ENCODE results near the gene FZD7. TPM values are rescaled to one million over a fixed set of nuclear protein-coding genes. Genes with fewer than 3 reads are reported as not detected.
A peak's percentile ranks its signal among the peaks of the same experiment; 100 is the strongest.

Gene FZD7
- total RNA-seq, 1 experiment from 2014 or later: 17.5 TPM

GRCh38 chr2:202054679-202055078 lies 21.0 kb downstream of the FZD7 start:
- DNase-seq (ENCODE audit: low spot score): no peak
- in situ Hi-C loops (cut with HindIII; ENCODE audit: low sequenced_read_pairs): no loop called here

- in situ Hi-C loops (cut with HindIII; ENCODE audit: low sequenced_read_pairs): no loop called here
- no peak for DNase-seq (ENCODE audit: low spot score)
Measured at GRCh38 chr2:202056611-202057010, 23.0 kb downstream of the FZD7 start.

DNA sequence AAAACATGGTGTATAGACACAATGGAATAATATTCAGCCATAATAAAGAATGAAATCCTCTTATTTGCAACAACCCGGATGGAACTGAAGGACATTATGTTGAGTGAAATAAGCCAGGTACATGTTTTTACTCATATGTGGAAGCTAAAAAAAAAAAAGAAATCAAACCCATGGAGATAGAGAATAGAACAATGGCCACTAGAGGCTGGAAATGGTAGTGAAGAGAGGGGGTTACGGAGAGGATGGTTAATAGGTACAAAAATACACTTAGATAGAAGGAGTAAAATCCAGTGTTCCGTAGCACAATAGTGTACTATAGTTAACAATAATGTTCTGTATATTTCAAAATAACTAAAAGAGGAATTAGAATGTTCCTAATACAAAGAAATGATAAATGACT lies 26.6 kb downstream of the FZD7 start:
- in situ Hi-C loops (cut with HindIII; ENCODE audit: low sequenced_read_pairs): no loop called here
- DNase-seq (ENCODE audit: low spot score): no peak

- DNase-seq (ENCODE audit: low spot score): no peak
- in situ Hi-C loops (cut with HindIII; ENCODE audit: low sequenced_read_pairs): no loop called here
Measured at GRCh38 chr2:202061695-202062094, 28.0 kb downstream of the FZD7 start.

- peak; percentile 48 for DNase-seq (ENCODE audit: low spot score)
- in situ Hi-C loops (cut with HindIII; ENCODE audit: low sequenced_read_pairs): no loop called here
Measured at GRCh38 chr2:202064171-202064880, 30.7 kb downstream of the FZD7 start.

- no peak for DNase-seq (ENCODE audit: low spot score)
- in situ Hi-C loops (cut with HindIII; ENCODE audit: low sequenced_read_pairs): no loop called here
Measured at GRCh38 chr2:202064881-202065230, 31.2 kb downstream of the FZD7 start.

DNA sequence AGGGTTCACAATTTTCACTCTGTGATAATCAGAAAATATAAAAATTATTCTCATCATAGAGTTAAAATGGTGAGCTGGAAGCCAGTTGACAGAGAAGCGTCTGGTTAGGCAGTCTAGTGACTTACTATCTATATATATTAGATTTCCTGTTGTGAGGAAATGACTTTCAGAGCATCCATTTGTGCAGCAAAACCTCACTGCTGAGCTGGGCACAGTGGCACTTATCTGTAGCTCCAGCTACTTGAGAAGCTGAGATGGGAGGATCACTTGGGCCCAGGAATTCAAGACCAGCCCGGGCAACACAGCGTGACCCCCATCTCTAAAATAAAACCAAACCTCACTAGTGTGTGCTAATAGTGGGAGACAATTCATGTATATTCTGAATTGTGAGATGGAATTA lies 32.2 kb downstream of the FZD7 start:
- in situ Hi-C loops (cut with HindIII; ENCODE audit: low sequenced_read_pairs): no loop called here
- DNase-seq (ENCODE audit: low spot score): no peak

- in situ Hi-C loops (cut with HindIII; ENCODE audit: low sequenced_read_pairs): no loop called here
- no peak for DNase-seq (ENCODE audit: low spot score)
Measured at GRCh38 chr2:202066875-202067274, 33.2 kb downstream of the FZD7 start.

- in situ Hi-C loops (cut with HindIII; ENCODE audit: low sequenced_read_pairs): no loop called here
- DNase-seq (ENCODE audit: low spot score): no peak
Measured at GRCh38 chr2:202067589-202067988, 33.9 kb downstream of the FZD7 start.

DNA sequence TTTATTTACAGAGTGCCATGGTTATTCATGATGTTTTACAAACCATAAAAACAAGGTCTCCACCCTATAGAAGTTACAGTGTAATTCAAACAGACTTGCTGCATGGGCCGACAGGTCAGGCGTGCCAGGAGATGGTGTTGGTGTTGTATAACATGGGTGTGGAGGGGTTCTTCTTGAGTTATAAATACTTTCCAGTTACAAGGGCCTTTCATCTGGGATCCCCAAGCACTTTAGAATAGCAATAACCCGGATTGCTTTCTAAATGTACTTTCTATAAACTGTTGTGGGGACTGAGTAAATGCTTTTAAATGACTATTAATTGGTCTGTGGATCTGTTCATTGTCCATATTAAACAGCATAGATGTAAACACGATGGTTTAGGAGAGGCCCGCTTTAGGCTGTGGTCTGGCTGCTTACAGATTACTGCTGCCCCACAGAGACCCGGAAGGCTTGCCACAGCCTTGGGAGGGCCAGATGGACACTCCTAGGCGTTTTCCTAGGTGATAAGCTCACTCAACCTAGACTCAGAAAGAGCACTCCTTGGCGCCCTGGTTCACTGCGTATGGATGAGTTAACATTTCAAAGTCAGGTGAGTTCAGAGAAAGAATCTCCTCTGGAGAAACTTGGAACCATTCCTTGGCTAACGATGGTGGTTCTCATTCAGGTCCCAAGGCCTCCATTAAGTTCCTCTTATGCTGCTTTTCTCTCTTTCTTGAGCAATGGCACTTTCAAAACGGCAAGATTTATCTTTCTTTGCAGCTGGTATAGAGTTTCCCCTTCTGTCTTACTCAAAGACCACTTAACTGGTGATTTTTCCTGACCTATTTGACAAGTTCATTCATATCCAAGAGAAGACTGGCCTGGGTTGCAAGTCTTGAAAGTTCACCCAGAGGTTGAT lies 35.8 kb downstream of the FZD7 start:
- in situ Hi-C loops (cut with HindIII; ENCODE audit: low sequenced_read_pairs): no loop called here
- peak; percentile 67 for DNase-seq (ENCODE audit: low spot score)

- in situ Hi-C loops (cut with HindIII; ENCODE audit: low sequenced_read_pairs): no loop called here
- no peak for DNase-seq (ENCODE audit: low spot score)
Measured at GRCh38 chr2:202071107-202071506, 37.5 kb downstream of the FZD7 start.

DNA sequence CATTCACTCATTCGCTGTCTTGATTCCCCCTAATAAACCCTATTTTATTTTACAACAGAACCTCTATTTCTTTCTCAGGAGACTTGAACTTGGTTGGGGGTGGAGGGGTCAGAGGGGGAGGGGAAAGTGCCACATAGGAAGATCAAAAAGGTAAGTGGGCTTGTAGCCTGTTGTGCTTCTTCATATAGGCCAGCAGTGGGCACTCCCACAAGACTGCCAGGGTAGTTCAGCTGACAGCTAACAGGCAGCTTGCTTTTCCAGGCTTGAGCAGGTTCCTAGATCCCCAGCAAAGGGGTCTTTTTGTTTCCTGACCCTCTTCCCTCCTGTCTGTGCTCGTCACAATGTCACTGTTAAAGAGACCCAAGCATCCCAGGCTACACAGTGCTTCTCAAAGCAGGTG lies 38.6 kb downstream of the FZD7 start:
- DNase-seq (ENCODE audit: low spot score): peak; percentile 51
- in situ Hi-C loops (cut with HindIII; ENCODE audit: low sequenced_read_pairs): no loop called here

DNA sequence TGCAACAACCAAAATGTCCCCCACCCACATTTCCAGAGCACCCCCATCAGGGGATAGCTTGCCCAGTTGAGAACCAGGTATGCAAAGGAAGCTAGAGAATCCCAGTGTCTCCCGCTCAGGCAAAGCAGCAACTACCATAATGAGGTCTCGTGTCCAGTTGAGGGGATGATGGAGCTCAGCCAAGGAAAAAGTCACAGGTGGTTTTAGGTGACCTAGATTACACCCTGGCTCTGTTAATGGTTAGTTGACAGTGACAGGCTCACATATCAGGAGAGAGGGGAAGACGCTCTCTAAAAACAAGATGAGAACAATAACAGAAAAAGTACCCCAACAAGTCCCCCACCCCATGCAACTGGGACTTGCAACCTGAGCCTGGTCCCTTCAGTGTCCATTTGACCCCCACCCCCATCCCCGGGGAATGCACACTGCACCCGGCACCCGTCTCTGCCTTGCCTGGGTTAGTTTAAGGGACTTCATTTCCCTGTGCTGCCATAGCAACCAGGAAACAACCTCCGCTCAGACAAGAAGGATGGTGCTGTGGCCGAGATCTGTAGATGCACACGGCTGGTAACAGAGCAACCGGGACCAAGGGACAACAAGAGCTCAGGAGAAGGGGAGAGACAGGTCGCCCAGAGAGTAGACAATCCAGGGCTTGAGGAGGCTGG lies 39.2 kb downstream of the FZD7 start, which contains the start of gene KIAA2012:
Gene KIAA2012 (plus strand): TSS at position 519 of the 665 bp plus-strand sequence. CDS start 373 bp downstream, outside the sequence.
- peak; percentile 83 for DNase-seq (ENCODE audit: low spot score)
- in situ Hi-C loops (cut with HindIII; ENCODE audit: low sequenced_read_pairs): no loop called here

GRCh38 chr2:202074324-202074723 lies 40.7 kb downstream of the FZD7 start:
- in situ Hi-C loops (cut with HindIII; ENCODE audit: low sequenced_read_pairs): no loop called here
- DNase-seq (ENCODE audit: low spot score): no peak

DNA sequence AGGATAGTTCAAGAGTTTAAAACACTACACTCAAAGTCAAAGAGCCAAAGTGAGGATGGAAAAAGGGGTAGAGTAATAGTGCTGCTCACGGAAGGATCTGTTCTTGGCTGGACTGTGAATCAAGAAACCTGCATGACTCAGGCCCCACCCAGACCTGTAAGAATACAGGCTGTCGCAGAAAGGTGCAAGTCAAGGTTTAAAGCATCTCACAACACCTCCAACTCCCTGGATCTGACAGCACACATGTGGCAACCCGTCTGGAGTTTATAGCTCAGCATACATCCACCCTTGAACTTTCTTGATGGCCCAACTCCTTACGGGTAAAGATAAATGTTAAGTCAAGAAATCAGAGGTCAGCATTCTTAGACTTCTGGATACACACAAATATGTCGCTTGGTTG lies 45.7 kb downstream of the FZD7 start:
- in situ Hi-C loops (cut with HindIII; ENCODE audit: low sequenced_read_pairs): no loop called here
- DNase-seq (ENCODE audit: low spot score): no peak

GRCh38 chr2:202084265-202084664 lies 50.6 kb downstream of the FZD7 start:
- in situ Hi-C loops (cut with HindIII; ENCODE audit: low sequenced_read_pairs): no loop called here
- DNase-seq (ENCODE audit: low spot score): peak; percentile 82
